NCI-H82 (cell line): ENCODE measurements around the gene PXMP4.

Experiments used
- DNase-seq: peaks from one replicate; lab custom pipeline; 2025; lab: John Stamatoyannopoulos, UW

PXMP4 gene

DNA sequence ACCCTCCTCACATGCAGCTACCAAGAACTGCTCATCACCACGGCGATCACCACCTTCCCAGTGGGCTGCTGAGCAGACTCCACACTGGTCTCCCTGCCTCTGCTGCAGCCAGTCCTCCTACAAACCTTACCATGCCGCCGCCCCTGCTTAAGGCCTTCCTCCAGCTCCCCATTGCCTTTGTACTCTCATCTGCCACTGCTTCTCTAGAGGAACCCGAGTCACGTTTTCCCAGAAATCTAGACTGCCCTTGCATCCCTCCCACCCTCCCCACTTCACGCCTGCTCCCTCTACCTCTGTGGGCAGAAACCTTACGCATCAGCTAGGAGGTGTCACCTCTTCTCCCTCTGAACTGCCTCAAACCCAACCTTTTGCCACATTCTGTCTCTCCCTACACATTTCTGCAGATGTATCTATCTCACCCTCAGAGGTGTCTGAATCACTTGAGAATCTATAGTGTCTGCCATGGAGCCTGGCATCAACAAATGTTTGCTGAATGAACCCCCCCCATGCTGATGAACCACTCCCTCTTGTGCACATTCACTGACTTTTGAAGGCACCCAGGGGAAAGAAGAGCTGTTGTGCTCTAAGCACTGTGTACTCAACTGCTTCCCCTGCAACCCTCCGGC is 38.3 kb downstream of the PXMP4 start:
- no peak for DNase-seq

DNA sequence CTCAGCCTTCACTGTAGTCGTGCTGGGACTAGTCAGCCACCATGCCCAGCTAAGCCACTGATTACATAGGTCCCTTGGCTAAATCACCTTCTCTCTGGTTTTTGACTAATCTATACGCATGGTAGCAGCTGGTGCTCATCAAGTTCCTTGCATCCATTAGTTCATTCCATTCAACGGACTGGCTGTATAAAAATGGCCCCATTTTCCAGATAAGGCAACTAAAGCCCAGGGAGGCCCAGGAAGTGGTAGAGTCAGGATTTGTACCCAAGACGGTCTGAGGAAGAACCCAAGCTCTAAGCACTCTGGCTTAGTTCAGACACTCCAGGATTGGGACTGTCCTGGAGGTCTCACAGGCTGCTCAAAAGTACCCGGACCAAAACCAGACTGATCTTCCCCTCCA is 38.8 kb downstream of the PXMP4 start:
- no peak for DNase-seq

DNA sequence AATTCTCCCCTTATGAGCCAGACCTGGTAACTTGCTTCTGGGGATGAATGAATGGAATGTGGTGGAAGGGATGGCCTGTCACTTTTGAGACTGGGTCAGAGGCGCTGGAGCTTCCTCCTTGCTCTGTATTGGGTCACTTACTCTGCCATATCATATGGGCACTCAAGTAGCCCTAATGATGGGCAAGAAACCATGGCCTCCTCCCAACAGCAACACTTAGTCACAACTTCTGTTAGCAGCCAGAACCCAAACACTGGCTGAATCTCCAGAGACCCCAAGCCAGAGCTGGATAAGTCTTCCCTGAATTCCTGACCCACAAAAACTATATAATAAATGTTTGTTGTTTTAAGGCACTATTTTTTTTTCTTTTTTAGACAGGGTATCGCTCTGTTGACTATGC is 39.4 kb downstream of the PXMP4 start:
- DNase-seq = no peak

DNA sequence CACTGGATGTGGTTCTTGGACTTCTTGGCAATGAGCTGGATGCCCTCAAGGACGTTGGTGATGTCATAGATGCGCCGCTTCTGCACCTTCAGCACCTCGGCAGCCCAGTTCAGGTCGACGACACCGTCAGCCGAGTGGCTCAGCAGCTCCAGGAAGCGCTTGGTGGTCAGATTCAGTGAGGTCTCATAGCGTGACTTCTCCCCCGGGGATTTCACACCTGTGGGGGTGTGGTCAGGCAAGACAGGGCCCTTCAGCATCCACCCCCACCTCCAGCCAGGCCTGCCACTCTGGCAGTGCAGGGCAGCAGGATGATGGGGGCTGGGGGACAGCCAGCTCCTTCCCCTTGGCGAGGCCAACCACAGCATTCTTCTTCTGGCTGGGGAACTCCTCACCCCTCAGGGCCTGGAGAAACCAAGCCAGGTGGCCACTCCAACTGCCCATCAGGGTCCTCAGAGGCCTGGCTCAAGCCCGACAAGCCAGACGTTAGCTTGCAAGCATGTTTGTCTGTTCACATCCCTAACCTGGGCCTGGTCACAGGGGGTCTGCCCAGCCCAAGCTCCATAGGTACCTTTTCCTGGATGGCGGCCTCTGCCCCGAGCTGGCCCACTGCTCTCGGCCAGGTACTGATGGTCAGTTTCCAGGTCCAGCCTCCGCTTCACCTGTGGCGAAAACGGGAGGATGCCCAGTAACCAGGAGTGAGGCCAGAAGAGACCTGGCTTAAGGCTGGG is 40.2 kb downstream of the PXMP4 start:
- DNase-seq = no peak

DNA sequence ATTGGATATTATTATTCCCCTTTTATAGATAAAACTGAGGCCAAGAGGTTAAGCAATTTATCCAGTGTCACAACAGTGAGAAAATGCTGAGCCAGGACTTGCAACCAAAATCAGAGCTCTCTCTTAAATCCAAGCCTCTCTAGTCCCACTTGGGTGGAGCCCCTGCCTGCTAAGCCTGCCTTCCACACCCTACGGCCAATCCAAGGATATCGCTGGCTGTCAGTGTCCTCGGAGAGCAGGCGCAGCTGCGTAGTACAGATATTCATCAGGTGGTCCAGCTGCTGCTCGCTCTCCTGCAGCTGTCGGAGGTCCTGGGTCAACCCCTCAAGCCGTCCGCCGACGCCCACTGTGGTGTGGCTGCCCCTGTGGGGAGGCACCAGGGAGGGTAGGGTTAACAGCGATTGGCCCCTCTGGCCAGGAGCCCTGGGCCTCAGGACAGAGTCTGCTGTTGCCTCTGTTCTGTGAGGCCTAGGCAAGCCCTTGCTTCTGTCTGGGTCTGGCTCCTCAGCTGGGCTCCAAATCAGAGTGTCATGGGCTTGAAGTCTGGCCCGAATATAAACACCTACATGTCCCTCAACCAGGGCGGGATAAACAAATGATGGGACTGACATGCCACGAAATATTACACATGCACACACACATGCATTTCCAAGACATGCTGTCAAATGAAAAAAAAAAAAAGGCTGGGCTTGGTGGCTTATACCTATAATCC is 42.0 kb downstream of the PXMP4 start:
- DNase-seq = no peak

DNA sequence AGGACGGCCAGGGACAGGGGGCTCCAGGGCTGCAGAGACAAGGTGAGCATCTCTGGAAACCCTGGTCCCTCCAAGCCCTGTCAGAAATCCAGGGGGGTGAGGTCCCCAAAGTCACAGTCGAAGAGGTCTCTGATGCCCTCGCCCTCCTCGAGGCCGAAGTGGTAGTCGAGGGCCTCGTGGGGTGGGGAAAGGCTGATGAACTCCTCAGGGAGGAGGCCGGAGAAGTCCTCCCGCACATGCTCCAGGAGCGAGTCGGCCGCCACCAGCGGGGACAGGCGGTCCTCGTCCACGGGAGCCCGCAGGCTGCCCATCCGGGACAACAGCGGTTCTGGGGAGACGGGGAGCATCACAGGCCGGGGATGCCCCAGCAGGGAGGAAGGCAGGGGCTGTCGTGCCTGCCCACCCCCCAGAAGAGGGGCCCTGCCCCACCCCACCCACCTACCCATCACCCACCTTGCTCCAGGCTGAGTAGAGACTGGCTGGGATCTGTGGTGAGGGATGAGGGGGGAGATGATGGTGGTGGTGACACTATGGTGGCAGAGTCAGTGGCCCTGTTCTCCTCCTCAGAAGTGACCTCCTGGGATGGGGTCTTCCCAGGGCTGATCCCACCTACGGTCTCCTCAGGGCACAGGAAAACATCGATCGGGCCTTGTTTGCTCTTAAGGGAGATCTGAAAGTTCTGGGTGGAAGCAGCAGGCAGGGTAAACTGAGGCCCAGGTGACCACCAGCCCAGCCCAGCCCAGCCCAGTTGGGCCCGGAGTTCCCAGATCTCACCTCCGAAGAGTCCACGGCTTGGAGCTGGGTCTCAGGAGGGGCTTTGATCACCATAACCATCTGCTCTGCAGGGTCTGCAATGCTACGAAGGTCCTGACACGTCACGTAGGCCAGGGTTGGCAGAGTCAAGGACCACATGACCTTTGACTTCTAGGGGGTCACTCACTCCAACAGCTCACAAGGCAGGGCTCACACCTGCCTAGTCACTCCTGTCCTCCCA is 43.2 kb downstream of the PXMP4 start:
- no peak for DNase-seq

DNA sequence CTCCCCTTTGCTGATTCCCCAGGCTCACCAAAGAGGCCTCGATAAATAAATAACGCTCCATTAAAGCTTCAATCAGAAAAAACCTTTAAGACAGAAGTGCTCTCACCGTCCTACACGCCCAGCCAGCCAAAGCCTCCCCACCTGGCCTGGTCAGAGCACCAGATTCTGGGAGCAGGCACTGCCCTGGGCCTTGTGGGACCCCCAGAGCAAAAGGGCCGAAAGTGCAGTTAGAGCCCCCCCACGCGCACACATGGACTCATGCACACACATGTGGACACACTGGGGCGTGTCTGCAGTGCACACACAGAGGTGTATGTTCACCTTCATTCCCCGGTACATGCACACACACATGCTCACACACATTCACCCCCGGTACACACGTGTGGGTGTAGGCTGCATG is 44.0 kb downstream of the PXMP4 start:
- no peak for DNase-seq

DNA sequence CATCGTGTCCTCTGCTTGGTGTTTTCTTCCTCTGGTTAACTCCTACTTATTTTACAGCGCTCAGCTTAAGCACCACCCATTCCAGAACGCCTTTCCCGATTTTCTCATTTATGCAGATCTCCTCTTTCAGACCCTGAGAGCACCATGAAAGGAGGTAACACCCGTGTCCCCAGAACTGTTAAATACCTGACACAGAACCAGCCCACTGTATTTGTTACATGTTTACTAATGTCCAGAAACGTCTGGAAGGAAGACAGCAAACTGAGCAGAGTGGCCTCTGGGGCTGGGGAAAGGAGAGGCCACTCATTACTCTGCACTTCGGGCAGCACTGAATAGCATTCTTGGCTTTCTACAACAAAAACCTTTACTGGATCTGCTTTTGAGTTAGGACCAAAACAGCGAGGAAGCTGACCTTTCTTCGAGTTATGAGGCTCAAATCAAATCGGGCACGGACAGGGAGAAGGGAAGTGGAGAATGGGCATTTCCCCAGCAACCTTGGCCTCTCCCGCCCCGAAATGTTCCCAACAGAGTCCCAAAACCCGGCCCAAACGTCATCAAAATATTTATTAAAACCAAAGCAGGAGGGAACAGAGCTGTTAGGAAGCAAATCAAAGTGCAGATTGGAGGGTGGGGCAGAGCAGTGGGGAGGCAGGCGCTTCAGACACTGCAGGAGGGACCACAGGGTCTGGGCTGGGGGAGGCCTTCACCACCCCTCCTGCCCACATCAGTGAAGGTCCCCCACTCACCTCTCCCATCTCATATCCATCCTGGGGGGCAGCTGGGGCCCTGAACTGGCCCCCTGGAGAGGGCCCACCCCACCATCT is 44.8 kb downstream of the PXMP4 start:
- no peak for DNase-seq

DNA sequence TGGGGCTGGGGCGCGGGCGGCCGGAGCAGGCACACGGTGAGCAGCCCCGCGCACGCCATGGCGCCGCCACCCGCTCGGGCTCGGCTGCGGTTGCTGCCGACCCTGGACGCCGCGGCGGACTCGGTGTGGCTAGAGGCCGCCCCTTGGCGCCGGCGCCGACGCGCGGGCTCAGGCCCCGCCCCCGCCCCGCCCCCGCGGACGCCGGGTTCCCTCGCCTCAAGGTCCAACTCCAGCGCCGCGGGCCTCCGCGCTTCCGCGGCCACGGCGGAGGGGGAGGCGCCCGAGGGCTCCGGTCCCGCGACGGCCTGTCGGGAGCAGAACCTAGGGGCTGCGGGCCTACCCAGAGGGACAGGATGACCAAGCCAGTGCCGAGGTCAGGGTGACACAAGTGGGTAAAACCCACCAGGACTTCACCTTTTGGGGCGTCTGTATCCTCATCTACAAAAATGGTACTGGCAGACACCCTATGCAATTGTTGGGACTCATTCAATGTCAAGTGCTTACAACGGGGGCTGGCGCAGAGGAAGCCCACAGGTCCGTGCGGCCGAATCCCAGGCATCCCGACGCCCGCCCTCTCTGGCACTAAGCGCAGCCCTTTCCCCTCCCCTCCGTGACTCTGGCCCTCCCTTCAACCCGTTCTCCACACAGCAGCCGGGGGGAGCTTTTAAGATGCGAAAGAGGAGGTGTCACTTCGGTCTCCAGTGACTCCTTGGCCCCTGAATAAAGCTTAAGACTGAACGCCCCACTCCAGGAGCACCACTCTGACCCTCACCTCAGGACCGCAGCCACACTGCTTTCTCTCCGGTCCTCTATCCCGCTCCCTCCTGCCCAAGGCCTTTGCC is 45.6 kb downstream of the PXMP4 start, which contains the start of gene NECAB3:
Gene NECAB3, minus strand, starts transcription at position 135 of the 842 bp plus-strand sequence. Its CDS starts 76 bp downstream, at position 59.
- DNase-seq = peak; percentile 84

DNA sequence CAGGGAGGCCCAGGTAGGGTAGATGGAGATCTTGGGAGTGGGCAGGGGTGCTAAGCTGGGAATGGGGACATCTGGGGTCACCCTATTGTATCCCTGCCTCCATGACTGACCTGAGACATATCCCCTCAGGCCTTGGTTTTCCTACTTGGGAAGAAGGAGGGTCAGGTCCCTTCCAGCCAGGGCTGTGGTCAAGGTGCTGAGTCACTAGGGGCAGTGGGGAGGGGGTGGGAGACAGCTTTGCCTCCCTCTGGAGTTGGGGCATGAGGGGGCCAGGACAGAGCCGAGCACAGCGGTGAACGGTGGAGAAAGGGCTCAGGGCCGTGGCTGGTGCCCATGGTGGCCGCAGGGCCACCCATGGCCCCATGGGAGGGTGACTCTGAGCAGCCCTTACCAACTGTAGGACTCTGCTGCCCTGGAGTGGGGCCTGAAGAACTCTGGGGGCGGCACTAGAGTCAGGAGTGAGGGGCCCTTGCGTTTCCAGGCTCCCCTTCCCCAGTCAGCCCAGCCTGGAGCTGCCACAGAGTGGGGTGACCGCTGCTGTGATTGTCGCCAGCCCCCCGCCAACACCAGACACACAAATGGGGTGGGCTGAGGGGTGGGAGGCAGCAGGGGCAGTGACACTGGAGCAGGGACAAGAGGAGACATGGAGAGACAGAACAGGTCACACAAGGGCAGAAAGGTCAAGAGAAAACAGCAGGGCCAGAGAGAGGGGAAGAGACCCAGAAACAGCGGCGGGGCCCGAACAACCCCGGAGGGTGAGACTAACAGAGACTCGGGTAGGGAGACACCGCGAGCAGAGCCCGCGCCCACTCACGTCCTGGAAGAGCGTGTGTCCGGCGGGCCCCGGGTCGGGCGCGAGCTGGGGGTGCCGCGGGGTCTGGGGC is 46.5 kb downstream of the PXMP4 start:
- peak; percentile 51 for DNase-seq

DNA sequence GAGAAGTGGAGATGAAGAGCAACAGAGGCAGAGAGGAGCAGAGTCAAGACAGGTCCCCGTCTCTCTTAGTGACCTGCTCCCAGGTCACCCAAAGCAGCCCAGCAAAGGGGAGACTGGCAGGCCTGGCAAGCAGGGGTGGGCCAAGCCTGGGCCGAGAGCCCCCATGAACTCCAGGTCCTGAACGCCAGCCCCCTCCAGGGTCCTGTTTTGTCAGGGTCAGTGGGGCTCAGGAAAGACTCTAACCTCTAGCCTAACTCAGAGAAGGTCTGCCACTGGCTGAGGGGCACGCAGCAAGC is 47.0 kb downstream of the PXMP4 start:
- DNase-seq = no peak

DNA sequence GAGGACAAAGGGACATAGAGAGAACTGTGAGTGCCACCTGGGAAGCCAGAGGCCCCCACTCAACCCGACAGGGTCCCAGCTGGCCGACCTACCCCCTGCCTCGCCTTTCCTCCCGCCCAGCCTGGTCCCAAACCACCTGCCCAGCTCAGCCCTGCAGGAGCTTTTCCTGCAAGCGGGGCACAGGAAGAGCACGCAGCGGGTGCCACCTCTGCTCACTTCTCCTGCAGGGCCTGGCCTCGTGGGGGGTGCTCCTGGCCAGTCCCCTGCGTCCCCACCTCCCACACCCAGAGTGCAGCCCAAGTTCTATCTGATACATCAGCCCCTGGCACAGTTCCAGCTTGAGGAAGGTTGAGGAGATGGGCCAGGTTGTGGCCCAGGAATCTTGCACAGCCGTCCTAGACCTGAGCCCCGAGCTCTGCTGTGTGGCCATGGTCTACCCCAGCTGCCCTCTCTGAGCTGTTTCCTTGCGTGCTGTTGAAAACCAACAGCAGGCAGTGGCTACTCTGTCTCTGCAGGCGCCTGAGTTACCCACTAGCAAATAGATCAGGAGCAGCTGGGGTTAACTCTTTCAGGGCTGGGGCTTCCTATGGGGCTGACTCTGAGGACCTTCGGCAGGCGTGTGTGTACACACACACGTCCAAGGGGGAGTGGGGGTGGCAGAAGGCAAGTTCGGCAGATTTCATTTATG is 47.5 kb downstream of the PXMP4 start:
- DNase-seq = peak; percentile 82

DNA sequence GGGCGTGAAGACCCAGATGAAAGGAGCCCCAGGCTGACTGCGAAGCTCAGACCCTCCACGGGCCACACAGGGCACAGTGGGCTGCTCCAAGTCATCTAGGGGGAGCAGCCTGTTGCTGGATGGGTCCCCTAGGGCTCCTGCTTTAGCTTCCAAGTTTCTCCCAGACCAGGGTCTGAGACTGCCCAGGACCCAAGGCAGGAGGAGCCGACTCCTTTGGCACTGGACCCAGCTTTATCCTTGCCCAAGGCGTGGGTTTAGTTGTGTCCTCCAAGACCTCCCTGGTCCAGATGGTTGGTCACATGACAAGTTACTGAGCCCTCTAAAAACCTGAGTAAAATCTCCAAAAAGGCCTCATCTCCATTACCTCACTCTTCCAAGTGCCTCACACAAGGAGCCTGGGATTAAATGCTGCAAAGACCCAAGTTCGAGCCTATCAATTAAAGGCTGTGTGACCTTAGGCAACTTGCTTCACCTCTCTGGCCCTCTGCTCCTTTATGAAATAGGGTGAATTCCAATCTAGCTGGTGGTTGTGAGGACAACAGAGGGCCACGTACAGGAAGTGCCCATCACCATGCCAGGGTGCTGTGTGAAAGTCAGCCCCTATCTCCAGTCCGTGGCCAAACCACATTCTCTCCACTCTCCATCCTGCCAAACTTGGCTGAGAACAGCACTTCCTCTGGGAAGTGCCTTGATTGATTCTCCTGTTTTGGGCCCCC is 48.4 kb downstream of the PXMP4 start:
- no peak for DNase-seq

DNA sequence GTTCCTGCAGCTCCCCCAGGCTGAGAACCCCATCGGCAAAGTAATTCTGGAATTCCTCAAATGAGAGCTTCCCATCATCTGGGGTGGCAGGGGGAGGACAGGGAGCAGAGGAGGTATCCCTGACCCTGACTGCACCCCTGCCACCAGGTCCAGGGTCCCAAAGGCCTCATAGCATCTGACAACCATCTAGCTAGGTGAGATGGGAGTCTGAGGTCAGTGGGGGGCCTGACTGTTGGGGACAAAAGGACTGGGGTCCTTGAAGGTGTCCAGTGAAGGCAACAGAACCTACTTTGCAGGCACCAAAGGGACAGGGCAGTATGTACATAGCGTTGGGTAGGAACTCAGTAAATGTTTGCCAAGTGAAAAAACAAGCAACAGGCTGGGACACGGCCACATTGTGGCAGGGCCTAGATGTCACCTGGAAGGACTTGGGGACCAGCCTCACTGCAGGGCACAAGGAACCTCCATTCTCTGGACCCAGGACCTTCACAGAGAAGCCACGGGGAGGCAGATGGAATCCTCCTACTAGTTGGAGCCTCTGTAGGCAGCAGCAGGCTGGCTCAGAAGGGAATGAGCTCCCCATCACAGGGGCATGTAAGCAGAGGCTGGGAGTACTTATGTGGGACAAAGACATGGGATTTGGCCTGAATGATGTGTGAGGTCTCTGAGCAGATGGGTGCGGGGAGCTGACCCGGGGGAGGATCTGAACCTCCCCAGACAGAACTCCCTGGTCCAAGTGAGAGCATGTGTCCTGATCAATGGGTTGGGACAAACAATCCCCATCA is 49.2 kb downstream of the PXMP4 start:
- DNase-seq = no peak

DNA sequence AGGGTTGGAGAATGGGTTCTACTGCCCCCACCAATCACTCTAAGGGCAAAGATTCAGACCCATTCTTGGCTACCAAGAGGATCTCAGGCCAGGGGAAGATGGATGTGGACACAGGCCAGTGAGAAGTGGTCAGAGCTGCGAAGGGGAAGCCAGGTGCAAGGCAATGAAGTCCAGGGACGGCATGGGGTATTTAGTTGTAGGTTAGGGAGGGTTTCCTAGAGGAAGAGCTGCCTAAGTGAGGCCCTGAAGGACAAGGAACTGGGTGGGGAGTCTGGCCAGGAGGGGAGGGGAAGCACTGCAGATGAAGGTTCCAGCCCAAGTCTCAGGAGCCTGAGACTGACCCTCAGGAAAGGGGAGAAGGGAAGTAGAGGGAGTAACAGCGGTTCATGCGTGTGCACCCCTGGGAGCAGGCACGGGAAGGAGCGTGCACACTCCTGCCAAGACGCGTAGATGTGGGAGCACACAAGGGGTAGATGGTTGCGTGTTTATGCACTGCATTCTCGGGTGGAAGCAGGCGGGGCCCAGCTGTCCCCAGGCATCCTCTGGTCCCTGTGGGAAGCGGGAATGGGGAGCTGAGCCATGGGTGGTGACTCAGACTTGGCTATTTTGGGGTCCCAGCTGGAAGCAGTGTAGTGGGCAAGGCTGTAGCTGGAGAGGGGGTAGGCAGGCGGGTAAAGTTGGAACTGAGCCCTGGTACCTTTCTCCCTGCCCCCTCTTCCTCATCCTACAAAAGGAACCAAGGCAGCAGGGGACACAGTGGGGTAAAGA is 50.1 kb downstream of the PXMP4 start:
- no peak for DNase-seq

DNA sequence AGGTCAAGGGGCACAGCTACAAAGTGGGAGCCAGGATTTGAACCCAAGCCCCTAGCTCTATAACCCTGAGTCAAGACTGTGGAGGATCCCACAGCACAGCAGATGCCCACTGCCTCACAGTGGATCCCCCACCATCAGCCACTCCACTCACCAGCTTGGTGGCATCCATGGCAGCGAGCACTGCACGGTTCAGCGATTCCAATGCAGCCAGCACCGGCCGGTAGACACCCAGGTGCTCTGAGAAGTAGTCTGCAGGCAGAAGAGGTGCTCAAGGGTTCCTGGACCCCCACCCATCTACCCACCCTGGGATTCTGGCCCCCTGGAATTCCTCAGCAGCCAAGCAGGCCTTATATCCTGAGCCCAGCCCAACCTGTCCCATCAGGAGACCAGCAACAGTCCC is 50.9 kb downstream of the PXMP4 start:
- DNase-seq = no peak
